ENCODE results near the gene DAZL.

Gene DAZL

GRCh38 chr3:16570113-16570512, 35.1 kb downstream of the DAZL start:
- TF ChIP-seq CTCF (IDR thresholded peaks at IDR 0.05; ENCODE audit: extremely low read depth, missing control alignments): no peak
- no peak for DNase-seq (ENCODE audit: low spot score)

- no peak for DNase-seq (ENCODE audit: low spot score)
- TF ChIP-seq CTCF (IDR thresholded peaks at IDR 0.05; ENCODE audit: extremely low read depth, missing control alignments): no peak
Measured at GRCh38 chr3:16568532-16568931, 36.7 kb downstream of the DAZL start.

- TF ChIP-seq CTCF (IDR thresholded peaks at IDR 0.05; ENCODE audit: extremely low read depth, missing control alignments): no peak
Measured at GRCh38 chr3:16568115-16568514, 37.1 kb downstream of the DAZL start.

GRCh38 chr3:16559653-16560365, 45.4 kb downstream of the DAZL start:
- DNase-seq (ENCODE audit: low spot score): no peak
- no peak for TF ChIP-seq CTCF (IDR thresholded peaks at IDR 0.05; ENCODE audit: extremely low read depth, missing control alignments)

More at GRCh38 chr3:16568115-16568514, 37.1 kb downstream of the DAZL start:
- DNase-seq (ENCODE audit: low spot score): no peak

GRCh38 chr3:16554126-16554525, 51.1 kb downstream of the DAZL start:
- DNase-seq (ENCODE audit: low spot score): no peak
- TF ChIP-seq CTCF (IDR thresholded peaks at IDR 0.05; ENCODE audit: extremely low read depth, missing control alignments): no peak

- no peak for DNase-seq (ENCODE audit: low spot score)
- TF ChIP-seq CTCF (IDR thresholded peaks at IDR 0.05; ENCODE audit: extremely low read depth, missing control alignments): no peak
Measured at GRCh38 chr3:16552757-16553156, 52.5 kb downstream of the DAZL start.

GRCh38 chr3:16551342-16551976, 53.8 kb downstream of the DAZL start:
- DNase-seq (ENCODE audit: low spot score): no peak
- TF ChIP-seq CTCF (IDR thresholded peaks at IDR 0.05; ENCODE audit: extremely low read depth, missing control alignments): no peak

Measured in GM20000 (cell line).